Measurements from ENCODE around the gene GRB10. TPM values are rescaled to one million over a fixed set of nuclear protein-coding genes. Genes with fewer than 3 reads are reported as not detected.

GRB10 gene
- total RNA-seq, 1 donor from 2014 or later, result 32.3 TPM

DNA sequence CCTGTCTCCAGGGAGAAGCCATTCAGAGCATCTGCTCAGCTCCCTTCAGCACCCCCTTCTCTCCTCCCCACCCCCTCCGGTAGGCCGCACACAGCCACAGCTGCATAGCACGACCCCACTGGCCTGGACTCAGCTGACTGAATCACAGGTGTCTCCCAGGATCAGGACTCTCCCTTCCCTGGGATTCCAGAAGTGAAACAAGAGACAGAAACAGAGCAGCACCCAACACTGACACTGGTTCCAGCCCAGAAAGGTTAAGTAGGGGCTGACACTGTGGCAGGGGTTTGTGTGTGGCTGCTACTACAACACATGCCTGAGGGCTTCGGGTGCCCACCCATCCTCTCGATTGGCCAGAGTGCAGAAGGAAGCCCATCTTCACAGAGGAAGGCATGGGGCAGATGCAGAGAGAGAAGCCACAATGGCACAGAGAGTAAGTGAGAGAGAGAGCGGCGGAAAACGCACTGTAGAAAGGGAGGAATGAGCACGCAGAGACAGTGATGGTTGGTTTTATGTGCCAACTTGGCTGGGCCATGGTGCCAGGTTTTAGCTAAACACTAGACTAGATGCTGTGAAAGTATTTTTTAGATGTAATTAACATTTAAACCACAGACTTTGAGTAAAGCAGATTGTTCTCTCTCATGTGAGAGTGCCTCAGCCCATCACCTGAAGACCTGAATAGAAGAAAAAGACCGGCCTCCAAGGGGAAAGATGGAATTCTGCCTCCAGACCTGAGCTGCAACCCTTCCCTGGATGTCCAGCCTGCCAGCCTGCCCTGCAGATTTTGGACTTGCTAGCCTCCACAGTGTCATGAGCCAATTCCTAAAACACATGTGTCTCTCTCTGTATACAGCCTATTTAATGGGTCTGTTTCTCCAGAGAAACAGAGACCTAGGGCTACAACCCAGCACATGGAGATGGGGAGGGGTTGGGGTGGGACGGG is 107.5 kb downstream of the GRB10 start:
- peak; percentile 51 for DNase-seq (ENCODE audit: low read depth)

DNA sequence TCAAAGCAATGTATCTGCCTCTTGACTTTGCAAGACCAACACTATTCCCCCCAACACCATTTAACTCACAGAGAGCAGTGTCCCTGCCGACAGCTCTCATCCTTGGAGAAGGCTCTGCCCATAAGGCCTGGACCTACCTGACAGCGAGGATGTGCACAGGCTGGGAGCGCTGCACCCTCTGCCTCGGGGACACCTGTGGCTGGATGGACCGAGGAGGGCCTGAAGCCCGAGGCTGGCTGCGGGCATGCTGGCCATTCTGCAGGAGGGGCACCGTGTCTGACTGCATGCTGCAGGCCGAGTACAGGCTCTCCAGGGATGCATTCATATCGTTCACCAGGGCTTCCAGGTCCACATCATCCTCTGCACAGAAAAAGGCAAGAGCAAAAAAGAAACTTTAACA is 108.4 kb downstream of the GRB10 start:
- DNase-seq (ENCODE audit: low read depth), result no peak

DNA sequence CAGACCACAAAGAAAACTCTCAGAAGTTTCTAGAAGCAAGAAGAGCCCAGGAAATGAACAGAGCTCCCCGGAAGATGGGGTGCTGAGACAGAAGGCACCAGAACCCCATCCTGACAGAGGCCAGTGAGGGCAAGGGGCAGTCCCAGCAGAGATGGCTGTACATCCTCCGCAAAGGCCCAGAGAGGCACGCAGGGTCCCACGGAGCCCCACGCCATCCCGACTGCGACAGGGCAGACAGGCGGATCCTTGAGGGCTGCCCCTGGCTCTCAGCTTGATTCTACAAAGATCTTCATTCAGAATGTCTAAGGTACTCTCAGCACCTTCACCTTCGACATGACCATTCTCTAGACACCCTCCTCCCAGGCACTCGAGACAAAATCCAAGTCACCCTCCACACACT is 109.6 kb downstream of the GRB10 start:
- no peak for DNase-seq (ENCODE audit: low read depth)

DNA sequence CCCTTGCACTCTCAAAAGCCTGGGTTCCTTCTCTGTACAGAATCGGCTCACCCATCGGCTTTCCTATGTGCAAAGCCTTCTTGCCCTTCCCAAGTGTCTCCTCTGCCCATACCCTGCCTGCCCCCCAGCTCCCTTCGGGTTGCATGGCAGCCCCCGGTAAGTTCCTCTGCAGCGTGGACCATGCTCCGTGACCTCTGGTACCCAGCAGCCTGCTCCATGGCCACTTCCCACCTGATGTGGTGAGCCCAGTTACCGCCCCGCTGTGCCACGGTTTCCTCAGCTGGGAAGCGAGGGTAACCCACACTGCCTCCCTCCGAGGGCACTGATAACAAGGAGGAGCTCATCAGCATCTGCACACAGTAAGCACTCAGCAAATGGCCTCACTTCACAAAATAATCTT is 110.7 kb downstream of the GRB10 start:
- no peak for DNase-seq (ENCODE audit: low read depth)

DNA sequence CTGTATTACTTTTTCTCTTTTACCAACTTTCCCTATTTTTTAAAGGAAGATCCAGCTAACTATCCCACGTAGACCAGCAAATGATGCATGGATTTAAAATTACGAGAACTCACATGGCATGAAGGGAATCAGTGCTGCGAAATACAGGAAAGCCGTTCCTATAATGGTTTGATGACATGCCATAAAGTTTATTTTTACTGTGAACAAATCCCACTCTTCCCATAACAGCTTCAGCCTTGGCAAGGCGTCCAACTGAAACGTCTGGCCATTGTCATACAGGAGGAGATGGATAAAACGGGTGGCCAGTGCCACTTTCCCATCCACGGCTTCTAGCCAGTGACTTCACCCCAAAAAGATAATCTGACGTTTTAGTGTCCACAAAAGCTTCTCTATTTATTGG is 111.3 kb downstream of the GRB10 start:
- DNase-seq (ENCODE audit: low read depth), result no peak

DNA sequence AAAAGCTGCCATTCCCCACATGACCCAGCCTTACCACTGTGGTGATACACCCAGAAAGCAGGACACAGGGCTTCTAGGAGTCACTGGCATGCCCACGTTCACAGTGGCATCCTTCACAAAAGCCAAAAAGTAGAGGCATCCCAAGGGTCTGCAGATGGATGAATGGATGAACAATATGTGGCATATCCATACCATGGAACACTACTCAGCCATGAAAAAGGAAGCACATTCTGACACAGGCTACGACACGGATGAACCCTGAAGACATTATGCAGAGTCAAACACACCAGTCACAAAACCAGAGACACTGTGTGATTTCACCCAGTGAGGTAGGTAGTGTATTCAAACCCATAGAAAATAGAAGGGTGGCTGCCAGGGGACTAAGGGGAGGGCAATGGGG is 112.8 kb downstream of the GRB10 start:
- no peak for DNase-seq (ENCODE audit: low read depth)

DNA sequence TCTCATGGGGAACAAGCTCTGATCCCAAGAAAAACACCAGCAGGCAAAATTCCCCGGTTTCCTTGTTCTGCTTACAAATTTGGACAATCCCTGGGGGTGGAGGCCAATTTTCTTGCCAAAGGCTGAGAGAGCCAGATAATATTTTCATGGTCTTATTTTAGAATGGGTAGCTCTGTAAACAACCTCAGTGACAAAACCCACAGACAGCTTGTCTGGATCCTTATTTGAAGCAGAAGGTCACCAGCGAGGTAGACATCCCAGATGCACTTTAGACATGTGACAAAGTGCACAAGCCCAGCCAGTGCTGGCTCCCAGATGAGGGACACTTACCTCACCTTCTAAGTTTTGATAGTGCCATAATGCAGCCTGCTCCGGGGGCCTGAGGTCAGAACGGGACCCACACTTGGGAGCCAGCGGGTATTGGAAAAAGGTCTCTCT is 114.9 kb downstream of the GRB10 start:
- DNase-seq (ENCODE audit: low read depth), result peak; percentile 83

DNA sequence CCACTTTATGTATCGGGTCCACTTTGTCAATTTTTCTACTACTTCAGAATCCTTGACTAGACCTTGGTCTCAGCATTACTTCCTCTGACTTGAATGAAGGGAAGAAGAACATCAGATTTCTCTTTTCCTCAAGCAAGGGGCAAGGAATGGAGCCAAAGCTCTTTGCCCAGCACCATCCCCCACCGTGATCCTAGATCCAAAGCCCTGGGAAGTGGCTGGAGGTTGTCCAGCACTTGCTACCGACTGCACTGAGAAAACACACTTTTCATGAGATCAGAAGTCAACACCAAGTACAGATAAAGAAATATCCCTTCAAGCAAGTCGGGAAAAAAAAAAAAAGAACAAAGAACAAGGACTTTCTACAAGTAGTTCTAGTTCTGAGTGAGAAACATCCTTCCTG is 115.4 kb downstream of the GRB10 start:
- DNase-seq (ENCODE audit: low read depth), result peak; percentile 40

DNA sequence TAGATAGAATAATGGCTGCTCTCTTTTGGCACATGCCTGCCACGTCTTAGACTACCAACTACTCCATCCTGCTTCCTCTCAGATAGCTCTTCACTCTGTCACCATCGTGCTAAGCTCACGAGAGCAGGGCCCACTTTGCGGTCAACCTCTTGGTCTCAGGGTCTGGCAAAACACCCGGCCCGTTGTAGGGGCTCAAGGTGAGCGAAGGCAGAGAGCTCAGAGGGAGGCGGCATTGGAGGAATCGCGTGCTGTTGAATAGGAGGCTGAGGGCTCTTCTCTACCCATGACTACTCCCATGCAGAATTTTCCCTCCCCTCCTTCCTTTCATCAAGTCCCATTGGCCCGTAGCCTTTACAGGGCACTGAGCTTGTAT is 116.6 kb downstream of the GRB10 start:
- DNase-seq (ENCODE audit: low read depth), result no peak

DNA sequence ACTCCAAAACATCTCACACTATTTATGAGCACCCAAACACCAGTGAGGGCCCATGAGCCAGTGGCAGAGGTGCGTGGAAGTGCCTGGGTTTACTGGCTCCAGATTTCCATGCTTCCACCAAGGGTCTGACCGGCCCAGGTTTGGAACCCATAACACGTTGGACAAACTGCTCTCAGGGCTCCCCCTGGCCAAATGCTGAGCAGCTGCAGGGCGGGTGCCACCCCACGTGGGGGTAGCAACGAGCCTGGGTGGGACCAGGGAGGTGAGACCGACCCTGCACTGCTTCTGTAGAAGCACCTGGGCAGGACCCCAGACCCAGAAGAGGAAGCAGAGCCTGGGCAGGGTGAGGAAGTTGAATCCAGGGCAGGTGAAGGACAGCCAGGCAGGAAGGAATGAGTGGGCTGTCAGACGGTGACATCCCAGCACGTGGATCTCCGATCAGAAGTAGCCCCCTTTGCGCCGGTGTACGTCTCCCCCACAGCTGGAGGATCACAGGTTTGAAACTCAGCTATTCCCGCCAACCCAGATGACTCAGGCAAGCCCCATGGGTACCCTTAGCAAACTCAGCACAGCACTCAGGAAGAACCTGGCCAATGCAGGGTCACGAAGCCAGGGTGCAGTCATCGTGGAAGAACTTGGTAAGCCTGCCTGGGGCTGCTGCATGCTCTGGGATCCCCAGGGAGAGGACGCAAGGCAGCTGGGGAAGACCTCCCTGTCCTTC is 117.1 kb downstream of the GRB10 start:
- DNase-seq (ENCODE audit: low read depth), result peak; percentile 32

DNA sequence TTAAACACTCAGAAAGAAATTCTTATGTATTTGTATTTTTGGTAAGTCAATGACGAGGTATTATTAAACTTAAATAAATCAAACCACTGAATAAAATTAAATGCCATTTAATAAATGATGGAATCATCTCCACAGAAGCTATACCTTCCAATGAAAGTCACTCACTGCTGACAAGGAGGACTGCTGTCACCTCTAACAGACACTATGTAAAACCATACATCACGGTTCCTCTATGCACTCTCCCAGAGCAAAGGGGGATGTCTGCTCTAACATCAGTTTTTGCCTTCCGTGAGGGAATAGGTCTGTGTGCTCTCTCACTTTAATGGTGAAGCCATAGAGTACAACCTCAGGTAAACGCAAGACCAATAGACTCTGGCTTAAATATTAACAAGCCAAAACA is 117.8 kb downstream of the GRB10 start:
- no peak for DNase-seq (ENCODE audit: low read depth)

DNA sequence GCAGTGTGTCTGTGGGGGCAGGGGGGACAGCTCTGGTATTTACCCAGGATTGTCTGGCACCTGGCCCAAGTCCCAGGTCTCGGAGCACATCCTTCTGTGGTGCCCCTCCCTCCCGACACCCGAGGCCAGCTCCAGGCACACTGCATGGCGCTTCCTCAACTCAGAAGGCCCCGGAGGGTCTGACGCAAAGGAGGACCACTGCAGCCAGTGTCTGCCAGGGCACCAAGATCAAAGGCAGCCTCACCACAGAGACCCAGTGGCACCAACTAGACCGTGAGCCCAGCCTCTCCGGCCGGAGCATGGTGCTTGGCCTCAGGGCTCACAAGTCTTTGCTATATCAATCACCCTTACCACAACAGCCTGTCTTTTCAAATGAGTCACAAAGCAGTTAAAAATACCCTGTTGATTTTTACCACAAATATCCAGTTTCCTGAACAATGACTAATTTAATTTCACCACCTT is 118.2 kb downstream of the GRB10 start:
- peak; percentile 85 for DNase-seq (ENCODE audit: low read depth)

DNA sequence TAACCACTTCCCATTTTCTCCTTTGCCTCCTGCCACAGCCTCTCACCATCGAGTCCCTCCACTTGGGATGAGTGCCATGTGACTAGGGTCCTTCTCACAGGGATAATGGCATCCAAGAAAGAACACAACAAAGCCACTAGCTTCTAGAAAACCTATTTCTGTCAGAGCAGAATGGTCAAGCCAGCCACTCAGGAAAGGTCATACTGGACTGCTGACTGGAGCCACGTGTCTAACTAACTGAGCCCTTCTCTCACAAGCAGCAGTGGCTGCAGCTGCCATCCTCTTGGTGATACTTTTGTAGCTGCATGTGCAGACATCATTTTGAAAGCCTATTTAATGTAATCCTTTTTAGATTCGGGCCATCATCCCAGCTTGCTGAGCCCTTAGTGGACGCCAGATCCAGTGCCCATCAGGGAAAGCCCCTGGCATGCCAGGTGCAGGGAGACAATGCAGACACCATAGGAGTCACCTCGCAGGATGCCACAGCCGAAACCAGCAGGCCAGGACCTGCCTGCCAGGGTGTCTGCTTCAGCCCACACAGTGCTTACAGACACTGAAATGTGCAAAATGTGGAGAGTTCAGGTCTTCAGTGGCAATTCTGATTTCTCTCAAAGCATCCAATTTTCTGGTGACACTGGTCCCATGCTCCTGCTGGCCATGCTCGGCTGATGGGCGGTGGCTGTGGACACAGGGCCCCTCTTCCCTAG is 119.1 kb downstream of the GRB10 start:
- peak; percentile 71 for DNase-seq (ENCODE audit: low read depth)

DNA sequence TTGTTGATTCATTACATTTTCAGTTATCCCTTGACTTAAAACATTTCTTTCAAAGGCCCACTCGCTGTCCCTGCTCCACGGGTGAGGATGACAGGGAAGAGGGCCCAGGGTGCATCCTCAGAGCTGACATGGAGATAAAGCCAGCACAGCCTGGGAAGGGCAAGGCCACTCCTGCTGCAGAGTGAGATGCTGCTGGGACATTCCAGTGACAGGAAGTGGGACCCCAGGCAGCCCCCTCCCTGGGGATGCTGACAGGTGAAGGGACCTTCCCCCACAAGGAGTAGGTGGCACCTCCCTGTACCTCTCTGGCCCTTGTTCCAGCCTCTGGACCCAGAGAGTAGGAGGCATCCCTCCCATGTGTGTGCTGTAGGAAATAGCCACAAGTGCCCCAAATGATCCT is 119.7 kb downstream of the GRB10 start:
- no peak for DNase-seq (ENCODE audit: low read depth)

DNA sequence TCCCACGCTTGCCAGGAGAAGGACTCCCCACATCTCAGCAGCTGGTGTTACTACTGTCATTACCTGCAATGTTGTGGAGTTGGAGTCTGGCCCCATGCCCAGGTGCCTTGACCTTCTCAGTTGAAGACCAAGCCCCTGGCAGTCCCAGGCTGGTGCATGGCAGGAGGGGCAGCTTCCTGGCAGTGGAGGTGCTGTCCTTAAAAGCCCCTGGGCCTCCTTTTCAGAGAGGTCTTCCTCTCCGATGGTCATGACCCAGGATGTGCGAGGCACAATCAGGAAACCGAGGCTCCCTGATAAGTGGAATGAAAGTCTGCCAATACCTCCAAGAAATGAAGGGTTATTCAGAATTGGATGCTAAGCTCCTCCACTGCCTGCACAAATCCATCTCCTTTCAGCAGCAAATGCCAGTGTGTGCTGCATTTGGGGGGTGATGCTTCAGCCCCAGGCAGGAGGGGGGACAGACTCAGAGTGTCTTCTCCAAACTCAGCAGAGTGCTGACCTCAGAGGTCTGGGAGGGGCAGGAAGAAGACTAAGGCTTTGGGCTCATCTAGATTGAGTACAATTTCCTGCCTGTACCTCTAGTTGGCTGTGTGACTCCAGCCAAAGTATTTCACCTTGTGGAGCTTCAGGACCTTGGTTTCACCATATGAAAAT is 120.5 kb downstream of the GRB10 start:
- no peak for DNase-seq (ENCODE audit: low read depth)

DNA sequence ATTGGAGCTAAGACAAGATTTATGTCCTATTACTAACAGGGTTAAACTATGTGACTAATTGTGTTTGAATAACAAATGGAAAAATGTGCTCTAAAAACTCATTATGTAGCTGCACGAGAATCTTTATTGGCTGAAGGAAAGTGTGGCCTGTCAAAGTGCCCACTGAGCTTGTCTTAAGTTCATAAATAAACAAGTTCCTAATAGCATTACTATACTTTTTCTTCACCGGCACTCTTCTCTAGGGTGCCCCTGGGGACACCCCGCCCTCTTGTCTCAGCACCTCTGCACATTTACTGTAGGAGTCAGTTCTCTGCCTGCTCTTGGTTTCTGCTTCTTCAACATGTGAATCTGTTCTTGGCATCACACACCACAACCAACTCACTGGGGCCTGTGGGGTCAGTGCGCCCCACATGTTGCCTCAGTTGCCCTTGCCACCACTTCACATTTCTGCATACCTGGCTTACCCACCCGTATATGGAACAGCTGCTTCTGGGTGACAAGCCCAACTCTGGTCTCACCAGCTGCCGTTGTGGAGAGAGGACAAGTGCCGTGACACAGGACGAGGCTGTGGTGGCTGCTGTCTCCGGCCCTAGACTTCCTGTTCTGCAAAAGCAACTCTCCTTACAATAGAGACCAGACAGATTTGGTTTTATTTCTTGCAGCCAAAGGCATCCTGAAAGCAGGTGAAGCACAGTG is 121.2 kb downstream of the GRB10 start:
- DNase-seq (ENCODE audit: low read depth), result peak; percentile 86

DNA sequence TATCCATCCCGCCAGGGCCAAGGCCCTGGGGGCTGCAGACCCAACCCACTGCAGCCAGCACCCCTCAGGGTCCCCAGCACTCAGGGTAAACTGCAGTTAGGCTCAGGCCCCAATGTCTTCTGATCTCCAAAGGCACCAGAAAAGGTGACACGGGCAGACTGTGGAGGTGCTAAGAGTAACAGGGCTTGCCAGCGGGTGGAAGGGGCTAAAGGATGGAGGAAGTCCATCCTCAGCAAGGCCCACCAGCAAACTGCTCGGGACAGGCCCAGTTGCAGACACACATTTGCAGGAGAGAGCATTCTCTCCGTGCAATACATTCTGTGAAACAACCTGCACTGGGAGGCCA is 121.9 kb downstream of the GRB10 start:
- DNase-seq (ENCODE audit: low read depth), result no peak

DNA sequence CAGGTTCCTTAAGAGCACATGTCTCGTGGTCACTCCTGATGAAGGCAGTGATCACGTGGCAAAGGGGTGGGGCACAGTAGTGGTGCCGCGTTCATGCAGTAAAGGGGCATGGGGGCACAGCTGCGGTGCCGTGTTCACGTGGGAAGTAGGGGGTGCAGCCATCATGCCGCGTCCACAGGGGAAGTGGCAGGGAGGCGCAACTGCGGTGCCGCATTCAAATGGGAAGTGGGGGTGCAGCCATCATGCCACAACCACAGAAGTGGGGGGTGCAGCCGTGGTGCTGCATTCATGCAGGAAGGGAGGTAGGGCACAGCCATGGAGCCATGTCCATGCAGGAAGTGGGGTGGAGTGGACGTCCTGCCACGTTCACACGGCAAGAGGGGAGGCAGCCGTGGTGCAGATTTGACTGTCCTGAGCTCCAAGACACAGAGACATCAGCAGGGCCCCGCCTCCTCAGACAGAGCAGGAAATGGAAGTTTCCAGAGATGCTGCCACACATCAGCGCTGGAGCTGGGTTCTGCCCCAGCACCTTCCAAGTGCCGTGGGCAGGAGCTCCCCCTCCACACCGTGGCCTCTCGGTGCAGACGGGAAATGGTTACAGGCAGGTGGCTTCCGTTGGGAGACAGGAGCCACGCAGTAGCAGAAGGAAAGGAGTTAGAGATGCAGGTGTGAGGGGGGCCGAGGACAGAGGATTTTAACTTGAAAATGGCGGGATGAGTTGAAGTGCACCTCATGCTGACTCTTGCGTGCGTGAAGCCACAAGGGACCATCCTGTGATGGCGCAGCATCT is 122.5 kb downstream of the GRB10 start:
- DNase-seq (ENCODE audit: low read depth), result no peak

DNA sequence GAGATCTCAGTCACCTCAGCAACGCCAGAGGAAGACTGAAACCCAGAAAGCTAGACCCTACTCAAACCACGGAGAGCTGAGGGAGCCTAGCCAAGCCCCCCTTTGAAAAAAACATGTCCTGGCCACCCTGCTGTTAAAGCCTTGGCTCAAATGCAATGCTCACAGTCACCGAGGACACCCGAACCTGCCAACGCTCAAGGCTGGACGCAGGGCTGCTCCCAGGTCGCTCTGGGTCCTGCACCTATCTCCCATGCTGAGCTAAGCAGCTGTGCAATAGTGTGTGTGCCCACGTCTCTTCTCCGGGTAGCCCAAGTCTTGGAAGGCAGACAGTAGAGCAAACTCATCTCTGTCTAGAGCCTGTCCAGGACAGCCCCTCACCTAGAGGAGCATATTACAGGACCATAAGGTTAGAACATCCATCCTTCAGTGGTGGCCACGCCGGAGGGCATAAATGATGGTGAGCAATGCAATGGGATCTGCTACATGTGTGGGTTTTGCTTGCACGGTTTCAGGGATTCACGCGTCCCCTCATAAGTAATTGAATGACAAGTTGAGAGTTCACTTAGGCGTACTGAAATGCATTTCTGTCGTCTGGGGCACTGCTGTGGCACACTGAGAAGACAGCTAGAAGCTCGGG is 123.2 kb downstream of the GRB10 start:
- no peak for DNase-seq (ENCODE audit: low read depth)
